Ectodermal cell (in vitro differentiated cells): ENCODE results near the gene CLTCL1. TPM values are rescaled to one million over a fixed set of nuclear protein-coding genes. Genes with fewer than 3 reads are reported as not detected.
"Not testable (repeated sequence)": the region's sequence is repeated elsewhere in the genome, so short reads cannot be mapped to it uniquely, and the experiment has no call there.

Source experiments
- H3K27ac ChIP-seq: 2 replicates; pipeline ENCODE4 v1.7.0; 2013; ENCODE audit warnings: mild to moderate bottlenecking, low read depth, low read length; ENCODE audit not compliant: insufficient read depth, poor library complexity, severe bottlenecking
- H3K27me3 ChIP-seq: 2 replicates; pipeline ENCODE4 v1.7.0; 2013; ENCODE audit warnings: mild to moderate bottlenecking, low read length; ENCODE audit not compliant: insufficient read depth, control insufficient read depth, poor library complexity, severe bottlenecking
- H3K36me3 ChIP-seq: one replicate; pipeline ENCODE4 v1.7.0; 2013; ENCODE audit warnings: low read length; ENCODE audit not compliant: control insufficient read depth, insufficient read depth
- H3K4me1 ChIP-seq: one replicate; pipeline ENCODE4 v1.7.0; 2013; ENCODE audit warnings: low read length; ENCODE audit not compliant: control insufficient read depth, insufficient read depth
- H3K4me3 ChIP-seq: 2 replicates; pipeline ENCODE4 v1.7.0; 2013; ENCODE audit warnings: low read depth, low read length, control low read depth; ENCODE audit not compliant: insufficient read depth
- H3K9me3 ChIP-seq: 2 replicates; pipeline ENCODE4 v1.7.0; 2013; ENCODE audit warnings: mild to moderate bottlenecking, low read length, moderate library complexity; ENCODE audit not compliant: control insufficient read depth
- WGBS, 2 experiments: methylation state at CpG; one replicate each; pipeline ENCODE4 v1.1.7; 2013; ENCODE audit warnings: missing lambda C conversion rate in 2 of 2; 5-methylcytosine and 5-hydroxymethylcytosine counted together
- polyA plus RNA-seq, 4 experiments: library from polyadenylated mRNA; stranded (reverse); fragments of 50-300 nt; gene quantifications; one replicate each; pipeline ENCODE4 v1.2.3, GENCODE V29; 2013

CLTCL1 gene
- 9.9 TPM for polyA plus RNA-seq (2013, experiment 1 of 4)
- polyA plus RNA-seq (2013, experiment 2 of 4), result 13.0 TPM
- 8.8 TPM for polyA plus RNA-seq (2013, experiment 3 of 4)
- 10.0 TPM for polyA plus RNA-seq (2013, experiment 4 of 4)

- Histone ChIP-seq H3K9me3 (no peaks in the 10 kb centered on the region), H3K4me3 (peak within 1 kb of the TSS; percentile 65), H3K27ac (no peak within 1 kb of the TSS), H3K4me1 (peaks cover 13% of the 10 kb centered on the region), H3K27me3 (peaks cover 27% of the 10 kb centered on the region), H3K36me3 (no peaks in the 10 kb centered on the region)
- WGBS, 2 experiments, result 13 to 14% methylated on average over 60 to 65 of the region's 74 CpGs
Observed at GRCh38 chr22:19291580-19292457, at the start of gene CLTCL1. Gene CLTCL1 (minus strand): TSS chr22:19291719. CDS start chr22:19291641, 78 bp downstream.

GRCh38 chr22:19337137-19337536 lies 45.6 kb upstream of the CLTCL1 start:
- Histone ChIP-seq H3K9me3 (no peaks in the 10 kb centered on the region), H3K27ac (no peak overlapping the region), H3K27me3 (no peaks in the 10 kb centered on the region), H3K4me3 (no peak overlapping the region), H3K4me1 (no peaks in the 10 kb centered on the region), H3K36me3 (peaks cover 24% of the 10 kb centered on the region)
- WGBS, 2 experiments, result 80 to 100% methylated on average over 1 of the region's 2 CpGs

GRCh38 chr22:19336133-19337075 lies 44.9 kb upstream of the CLTCL1 start:
- H3K27ac ChIP-seq, result no peak overlapping the region
- H3K4me3 ChIP-seq, result no peak overlapping the region
- H3K36me3 ChIP-seq, result peaks cover 24% of the 10 kb centered on the region
- no peaks in the 10 kb centered on the region for H3K27me3 ChIP-seq
- WGBS, 2 experiments, result 94% methylated on average over 7 of the region's 7 CpGs
- H3K9me3 ChIP-seq, result no peaks in the 10 kb centered on the region
- no peaks in the 10 kb centered on the region for H3K4me1 ChIP-seq

GRCh38 chr22:19331975-19332374 lies 40.5 kb upstream of the CLTCL1 start:
- Histone ChIP-seq H3K36me3 (peaks cover 37% of the 10 kb centered on the region), H3K4me1 (no peaks in the 10 kb centered on the region), H3K27me3 (no peaks in the 10 kb centered on the region), H3K9me3 (no peaks in the 10 kb centered on the region), H3K4me3 (no peak overlapping the region), H3K27ac (no peak overlapping the region)
- 95% methylated on average over 5 of the region's 5 CpGs for WGBS, 2 experiments

- Histone ChIP-seq H3K9me3 (no peaks in the 10 kb centered on the region), H3K4me1 (no peaks in the 10 kb centered on the region), H3K27me3 (no peaks in the 10 kb centered on the region), H3K27ac (no peak overlapping the region), H3K36me3 (peaks cover 32% of the 10 kb centered on the region), H3K4me3 (no peak overlapping the region)
- 96 to 97% methylated on average over 7 of the region's 7 CpGs for WGBS, 2 experiments
Observed at GRCh38 chr22:19331474-19331873, 40.0 kb upstream of the CLTCL1 start.

- no peak overlapping the region for H3K4me3 ChIP-seq
- H3K27me3 ChIP-seq, result no peaks in the 10 kb centered on the region
- no peaks in the 10 kb centered on the region for H3K4me1 ChIP-seq
- no peak overlapping the region for H3K27ac ChIP-seq
- H3K9me3 ChIP-seq, result no peaks in the 10 kb centered on the region
- H3K36me3 ChIP-seq, result peaks cover 27% of the 10 kb centered on the region
- WGBS, 2 experiments, result 95 to 96% methylated on average over 13 of the region's 13 CpGs
Observed at GRCh38 chr22:19330865-19331418, 39.4 kb upstream of the CLTCL1 start.

- peaks cover 24% of the 10 kb centered on the region for H3K36me3 ChIP-seq
- H3K4me3 ChIP-seq, H3K27me3 ChIP-seq, H3K27ac ChIP-seq, H3K9me3 ChIP-seq, H3K4me1 ChIP-seq: not testable (repeated sequence)
- WGBS, 2 experiments, result 95 to 97% methylated on average over 5 of the region's 5 CpGs
Observed at GRCh38 chr22:19330205-19330604, 38.7 kb upstream of the CLTCL1 start.

GRCh38 chr22:19329454-19329853 lies 37.9 kb upstream of the CLTCL1 start:
- no peaks in the 10 kb centered on the region for H3K9me3 ChIP-seq
- no peaks in the 10 kb centered on the region for H3K27me3 ChIP-seq
- peaks cover 24% of the 10 kb centered on the region for H3K36me3 ChIP-seq
- no peaks in the 10 kb centered on the region for H3K4me1 ChIP-seq
- H3K27ac ChIP-seq, result no peak overlapping the region
- 95 to 98% methylated on average over 3 of the region's 3 CpGs for WGBS, 2 experiments
- H3K4me3 ChIP-seq, result no peak overlapping the region

- Histone ChIP-seq H3K27ac (no peak overlapping the region), H3K36me3 (peaks cover 18% of the 10 kb centered on the region), H3K4me3 (no peak overlapping the region), H3K27me3 (no peaks in the 10 kb centered on the region), H3K9me3 (no peaks in the 10 kb centered on the region), H3K4me1 (no peaks in the 10 kb centered on the region)
- 94 to 97% methylated on average over 3 to 4 of the region's 5 CpGs for WGBS, 2 experiments
Observed at GRCh38 chr22:19325296-19325948, 33.9 kb upstream of the CLTCL1 start.
